G401.6 (cell line): ENCODE results near the gene ALDH4A1.
"Not testable (repeated sequence)": the region's sequence is repeated elsewhere in the genome, so short reads cannot be mapped to it uniquely, and the experiment has no call there.

Source experiments
- FAIRE-seq: peaks from 2 replicates; lab custom pipeline; 2012; peaks lifted over from hg19 to GRCh38; lab: Jason Lieb, UNC

ALDH4A1 gene

DNA sequence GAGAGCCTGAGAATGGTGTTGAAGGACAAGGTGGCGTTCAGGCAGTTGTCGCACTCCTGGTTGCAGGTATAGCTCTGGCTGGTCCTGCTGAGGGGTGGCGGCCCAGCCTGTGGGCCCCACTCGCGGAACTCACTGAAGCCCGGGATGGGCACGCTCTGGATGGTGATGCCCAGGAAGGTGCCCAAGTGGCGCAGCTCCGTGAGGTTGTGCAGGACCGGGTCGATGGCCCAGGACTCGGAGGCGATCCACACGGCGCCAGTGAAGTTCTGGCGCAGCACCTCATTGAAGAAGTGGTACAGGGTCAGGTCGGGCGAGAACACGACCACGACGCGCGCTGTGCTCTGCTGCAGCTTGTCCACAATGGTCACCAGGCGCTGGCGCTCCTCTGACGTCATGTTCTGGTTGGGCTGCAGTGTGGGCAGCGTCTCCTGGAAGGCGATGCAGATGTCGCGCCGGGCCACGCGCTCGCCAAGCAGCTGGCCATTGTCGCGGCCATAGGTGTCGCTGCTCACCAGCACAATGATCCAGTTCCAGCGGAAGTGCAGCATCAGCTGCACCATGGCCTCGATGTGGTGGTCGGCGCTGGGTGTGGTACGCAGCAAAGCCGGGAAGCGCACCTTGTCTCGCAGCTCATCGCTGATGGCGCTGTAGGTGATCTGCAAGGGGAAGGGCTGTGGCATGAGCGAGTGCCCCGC lies 47.9 kb downstream of the ALDH4A1 start:
- no peak for FAIRE-seq

DNA sequence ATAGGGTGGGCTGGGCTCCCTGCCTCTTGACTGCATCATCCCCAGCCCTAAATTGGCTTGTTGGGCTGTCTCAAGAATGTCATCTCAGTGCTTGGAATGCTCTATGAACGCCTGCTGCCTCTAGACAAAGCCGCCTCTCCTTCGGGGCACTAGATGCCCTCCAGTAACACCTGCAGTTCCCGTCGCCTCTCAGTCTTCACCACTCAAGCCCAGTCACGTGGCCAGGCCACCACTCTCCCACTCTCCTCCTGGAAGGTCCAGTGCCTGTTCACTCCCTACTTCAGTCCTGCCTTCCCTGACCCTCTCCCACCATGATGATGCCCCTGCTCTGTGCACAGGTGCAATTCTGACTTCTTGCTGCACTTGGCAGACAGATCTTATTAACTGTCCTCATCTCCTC lies 49.9 kb downstream of the ALDH4A1 start:
- no peak for FAIRE-seq

DNA sequence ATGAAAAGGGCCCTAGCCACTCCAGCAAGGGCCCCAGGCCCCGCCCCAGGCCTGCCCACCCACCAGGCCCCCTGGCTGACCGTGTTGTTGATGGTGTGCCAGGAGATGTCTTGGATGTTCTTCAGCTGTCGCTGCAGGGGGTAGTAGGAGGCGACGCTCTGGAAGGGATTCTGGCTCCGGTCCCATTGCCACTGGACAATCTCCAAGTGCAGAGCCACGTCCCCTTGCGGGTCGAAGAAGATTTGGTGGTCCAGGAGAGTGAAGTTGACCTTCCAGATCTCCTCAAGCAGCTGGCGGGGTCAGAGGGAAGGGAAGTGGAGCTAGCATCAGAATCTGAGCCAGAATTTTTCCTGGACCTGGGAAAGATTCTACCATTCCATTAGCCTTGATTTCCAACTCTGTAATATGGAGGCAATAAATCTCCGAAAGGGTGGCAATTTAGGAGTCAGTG lies 53.1 kb downstream of the ALDH4A1 start:
- FAIRE-seq = no peak

GRCh38 chr1:18847723-18848122 lies 54.6 kb downstream of the ALDH4A1 start:
- FAIRE-seq = not testable (repeated sequence)

DNA sequence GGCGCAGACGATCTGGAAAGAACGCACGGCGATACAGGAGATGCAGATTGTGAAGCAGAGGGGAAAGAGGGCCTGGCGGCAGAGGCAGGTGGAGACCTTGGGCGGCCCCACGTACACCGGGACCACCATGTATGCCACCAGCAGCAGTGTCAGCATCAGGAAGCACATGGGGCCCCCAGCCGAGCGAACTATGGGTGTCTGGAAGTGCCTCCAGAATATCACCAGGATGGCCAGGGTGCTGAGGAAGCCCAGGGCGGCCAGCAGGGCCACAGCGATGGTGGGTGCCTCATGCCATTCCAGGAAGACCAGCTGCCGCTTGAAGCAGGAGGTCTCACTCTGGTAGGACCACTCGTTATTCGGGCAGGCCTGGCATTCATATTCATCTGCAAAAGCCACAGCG lies 62.2 kb downstream of the ALDH4A1 start:
- FAIRE-seq = no peak

DNA sequence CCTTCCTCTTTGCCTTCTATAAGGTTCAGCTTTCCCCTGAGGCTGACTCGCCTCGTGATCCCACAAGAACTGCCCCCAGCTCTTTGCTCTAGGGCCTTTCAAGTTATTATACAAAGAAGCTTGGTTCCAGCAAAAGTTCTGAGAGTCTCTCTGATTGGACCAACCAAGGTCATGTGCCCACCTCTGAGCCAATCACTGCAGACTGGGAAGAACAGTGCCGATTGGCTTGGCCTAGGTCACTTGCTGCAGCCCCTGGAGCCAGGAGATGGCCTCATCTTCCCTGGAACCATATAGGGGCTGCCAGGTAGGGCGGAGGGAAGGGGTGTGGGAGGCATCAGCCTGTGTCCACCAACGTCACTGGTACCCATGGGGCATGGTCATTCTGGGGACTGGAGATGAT lies 65.7 kb downstream of the ALDH4A1 start:
- FAIRE-seq = no peak

- not testable (repeated sequence) for FAIRE-seq
Observed at GRCh38 chr1:18832319-18832718, 70.0 kb downstream of the ALDH4A1 start.

DNA sequence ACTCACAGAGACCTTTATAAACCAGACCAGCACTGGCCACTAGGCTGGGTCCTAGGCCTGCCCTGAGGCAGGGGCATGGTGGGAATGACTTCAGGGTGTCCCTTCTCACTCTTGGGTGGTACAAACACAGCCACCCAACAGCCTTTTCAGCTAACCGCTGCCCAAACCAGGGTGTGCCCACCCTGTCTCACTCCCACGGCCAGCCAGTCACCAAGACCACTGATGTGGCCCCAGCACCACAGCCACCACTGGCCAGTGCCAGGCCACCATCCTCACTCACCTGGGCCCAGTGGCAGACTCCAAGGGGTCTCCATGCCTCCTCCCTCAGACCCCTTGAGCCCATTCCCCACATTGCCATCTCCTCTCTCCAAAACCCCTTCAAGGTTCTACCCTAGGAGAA lies 70.7 kb downstream of the ALDH4A1 start:
- no peak for FAIRE-seq

DNA sequence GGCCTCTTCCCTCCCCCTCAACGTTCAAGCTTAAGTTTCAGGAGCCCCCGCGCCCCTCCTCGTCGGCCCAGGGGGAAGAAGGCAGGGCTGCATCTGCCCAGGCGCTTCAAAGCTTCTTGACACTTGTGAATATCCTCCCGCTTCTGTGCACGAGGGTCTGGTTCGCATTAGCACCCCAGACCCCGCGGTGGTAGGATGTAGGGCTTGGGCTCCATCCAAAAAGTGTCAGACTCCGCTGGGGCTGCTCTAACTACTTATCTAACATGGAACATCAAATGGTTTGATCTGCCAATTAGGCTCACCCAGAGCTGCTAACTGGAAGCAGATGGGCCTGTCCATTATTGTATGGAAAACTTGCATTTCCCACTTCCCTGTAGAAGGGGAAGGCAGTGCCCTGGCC lies 71.8 kb downstream of the ALDH4A1 start:
- no peak for FAIRE-seq

GRCh38 chr1:18829671-18830070 lies 72.7 kb downstream of the ALDH4A1 start:
- no peak for FAIRE-seq

- FAIRE-seq = no peak
Observed at GRCh38 chr1:18828224-18828623, 74.1 kb downstream of the ALDH4A1 start.

GRCh38 chr1:18823438-18823837 lies 78.9 kb downstream of the ALDH4A1 start:
- no peak for FAIRE-seq
